GM23248 (cell line): ENCODE data around the gene S100A16. TPM values are rescaled to one million over a fixed set of nuclear protein-coding genes. Genes with fewer than 3 reads are reported as not detected.
A peak's percentile ranks its signal among the peaks of the same experiment; 100 is the strongest.

Source experiments
- DNase-seq: peaks from one replicate; pipeline ENCODE4 v3.0.0-alpha.2; 2015
- H2AFZ ChIP-seq: fragments of 200-600 bp; sonication (generic); 2 replicates; pipeline ENCODE4 v1.6.1; 2016; ENCODE audit warnings: antibody characterized with exemption
- H3F3A ChIP-seq: fragments of 200-600 bp; sonication (generic); 2 replicates; pipeline ENCODE4 v1.6.1; 2016; ENCODE audit warnings: mild to moderate bottlenecking, antibody characterized with exemption, mixed run types; ENCODE audit not compliant: insufficient read depth
- H3K27ac ChIP-seq: fragments of 200-600 bp; sonication (generic); 2 replicates; pipeline ENCODE4 v1.5.1; 2016; ENCODE audit warnings: mild to moderate bottlenecking
- H3K27me3 ChIP-seq: fragments of 200-600 bp; sonication (generic); replicated peaks from 2 replicates; pipeline ENCODE4 v1.6.1; 2016; ENCODE audit warnings: mild to moderate bottlenecking; ENCODE audit not compliant: insufficient read depth
- H3K36me3 ChIP-seq: fragments of 200-600 bp; sonication (generic); 2 replicates; pipeline ENCODE4 v1.6.1; 2016; ENCODE audit warnings: low read depth, mild to moderate bottlenecking
- H3K4me1 ChIP-seq: fragments of 200-600 bp; sonication (generic); 2 replicates; pipeline ENCODE4 v1.6.1; 2016; ENCODE audit warnings: mild to moderate bottlenecking; ENCODE audit not compliant: insufficient read depth
- H3K4me2 ChIP-seq: fragments of 200-600 bp; sonication (generic); one replicate; pipeline ENCODE4 v1.6.1; 2016; ENCODE audit warnings: mild to moderate bottlenecking; ENCODE audit not compliant: unreplicated experiment
- H3K4me3 ChIP-seq: fragments of 200-600 bp; sonication (generic); 2 replicates; pipeline ENCODE4 v1.5.1; 2016; ENCODE audit warnings: mild to moderate bottlenecking
- H3K79me2 ChIP-seq: fragments of 200-600 bp; sonication (generic); 2 replicates; pipeline ENCODE4 v1.6.1; 2016; ENCODE audit warnings: mild to moderate bottlenecking; ENCODE audit not compliant: insufficient read depth
- H3K9ac ChIP-seq: fragments of 200-600 bp; sonication (generic); 2 replicates; pipeline ENCODE4 v1.6.1; 2016; ENCODE audit warnings: mild to moderate bottlenecking
- H3K9me2 ChIP-seq: fragments of 200-600 bp; sonication (generic); 2 replicates; pipeline ENCODE4 v1.6.1; 2016; ENCODE audit warnings: mixed run types, mild to moderate bottlenecking, moderate library complexity; ENCODE audit not compliant: insufficient read depth
- H3K9me3 ChIP-seq: fragments of 200-600 bp; sonication (generic); one replicate; pipeline ENCODE4 v1.6.1; 2017; ENCODE audit warnings: low read depth
- H4K20me1 ChIP-seq: fragments of 200-600 bp; sonication (generic); 2 replicates; pipeline ENCODE4 v1.6.0; 2016; ENCODE audit not compliant: insufficient read depth
- EZH2 ChIP-seq: fragments of 200-600 bp; sonication (generic); IDR thresholded peaks from 2 replicates; pipeline ENCODE4 v1.6.1; 2018; ENCODE audit warnings: antibody characterized with exemption, mild to moderate bottlenecking; ENCODE audit not compliant: insufficient read depth, poor library complexity, severe bottlenecking
- EZH2phosphoT487 ChIP-seq: fragments of 200-600 bp; sonication (generic); IDR thresholded peaks from 2 replicates; pipeline ENCODE4 v1.6.1; 2018; ENCODE audit warnings: antibody characterized with exemption, moderate library complexity, mild to moderate bottlenecking, low read depth; ENCODE audit not compliant: insufficient read depth
- WGBS, 2 experiments: methylation state at CpG; one replicate each; pipeline ENCODE4 v1.1.6; 2015 to 2017; ENCODE audit warnings: low lambda C conversion rate in 2 of 2, low coverage in 1 of 2; ENCODE audit errors: missing lambda C conversion rate in 2 of 2; 5-methylcytosine and 5-hydroxymethylcytosine counted together
- in situ Hi-C: fragments of 300-500 bp; cut with MboI; formaldehyde crosslinking; loops from 2 replicates; pipeline ENCODE4 v1.15.0; 2020
- polyA plus RNA-seq: library from polyadenylated mRNA; unstranded; fragments of >200 nt; fragmentation: Nextera tagmentation; extraction: Ambion mirVana; gene quantifications from 2 replicates; pipeline ENCODE4 v1.2.1, GENCODE V29; 2016
- total RNA-seq: library from RNA; depleted of rRNA; stranded (reverse); fragments of >200 nt; shearing (Covaris generic); gene quantifications from 2 replicates; pipeline ENCODE4 v1.2.3, GENCODE V29; 2014

The S100A16 gene
- total and polyA plus RNA-seq, 2 experiments from 2014 or later: 615 to 801 TPM

GRCh38 chr1:153659175-153659534 is 46.2 kb upstream of the S100A16 start:
- H3K4me2 ChIP-seq: peak overlapping the region; percentile 77
- 52% methylated on average over 8 of the region's 8 CpGs for WGBS, 2 experiments
- H3F3A ChIP-seq: peaks cover 38% of the 10 kb centered on the region
- H3K4me1 ChIP-seq: peaks cover 10% of the 10 kb centered on the region; the same call in 1 of the 2 replicates
- peak overlapping the region; percentile 79 for H2AFZ ChIP-seq
- peaks cover 19% of the 10 kb centered on the region for H3K79me2 ChIP-seq
- H4K20me1 ChIP-seq: no peaks in the 10 kb centered on the region
- no peaks in the 10 kb centered on the region for H3K9me2 ChIP-seq
- peak overlapping the region; percentile 75 for H3K9ac ChIP-seq
- H3K27ac ChIP-seq: no peak overlapping the region
- no peaks in the 10 kb centered on the region for H3K9me3 ChIP-seq
- DNase-seq: peak; percentile 27
- peaks cover 33% of the 10 kb centered on the region for H3K36me3 ChIP-seq
- in situ Hi-C loops: no loop called here
- no peaks in the 10 kb centered on the region for H3K27me3 ChIP-seq
- TF ChIP-seq EZH2phosphoT487: no peak
- no peak for TF ChIP-seq EZH2
- H3K4me3 ChIP-seq: peak overlapping the region; percentile 85

- no peak for TF ChIP-seq EZH2phosphoT487
- no peak for TF ChIP-seq EZH2
- peaks cover 27% of the 10 kb centered on the region for H3K36me3 ChIP-seq
- H3K4me1 ChIP-seq: peaks cover 10% of the 10 kb centered on the region; the same call in 1 of the 2 replicates
- H3K9me3 ChIP-seq: no peaks in the 10 kb centered on the region
- peak within 1 kb of the TSS; percentile 77 for H3K4me2 ChIP-seq
- peaks cover 19% of the 10 kb centered on the region for H3K79me2 ChIP-seq
- no peaks in the 10 kb centered on the region for H3K27me3 ChIP-seq
- H3K9ac ChIP-seq: peak within 1 kb of the TSS; percentile 75
- in situ Hi-C loops: no loop called here
- DNase-seq: peak; percentile 96
- H3K9me2 ChIP-seq: no peaks in the 10 kb centered on the region
- peak within 1 kb of the TSS; percentile 85 for H3K4me3 ChIP-seq
- H4K20me1 ChIP-seq: no peaks in the 10 kb centered on the region
- WGBS, 2 experiments: 3 to 4% methylated on average over 39 to 53 of the region's 53 CpGs
- H3F3A ChIP-seq: peaks cover 35% of the 10 kb centered on the region
- H3K27ac ChIP-seq: 0 out of 2 replicates have a peak within 1 kb of the TSS, but pooled peaks have one; percentile 18
- H2AFZ ChIP-seq: peak within 1 kb of the TSS; percentile 79
These were observed 45.6 kb upstream of the S100A16 start, which contains the start of gene SNAPIN for GRCh38 chr1:153658400-153659174. Gene SNAPIN, plus strand, starts transcription at chr1:153658703. Its CDS starts 41 bp downstream, at chr1:153658744.

GRCh38 chr1:153655333-153655732 is 42.4 kb upstream of the S100A16 start:
- no peak overlapping the region for H3K9ac ChIP-seq
- WGBS, 2 experiments: 75 to 79% methylated on average over 3 of the region's 3 CpGs
- no peak for TF ChIP-seq EZH2phosphoT487
- TF ChIP-seq EZH2: no peak
- H3K4me3 ChIP-seq: no peak overlapping the region
- no peak overlapping the region for H3K4me2 ChIP-seq
- H3F3A ChIP-seq: peaks cover 14% of the 10 kb centered on the region
- no peaks in the 10 kb centered on the region for H3K9me3 ChIP-seq
- H3K27ac ChIP-seq: no peak overlapping the region
- DNase-seq: no peak
- H3K9me2 ChIP-seq: no peaks in the 10 kb centered on the region
- no peaks in the 10 kb centered on the region for H3K27me3 ChIP-seq
- peaks cover 19% of the 10 kb centered on the region for H3K79me2 ChIP-seq
- peaks cover 18% of the 10 kb centered on the region for H3K4me1 ChIP-seq
- no peak overlapping the region for H2AFZ ChIP-seq
- no peaks in the 10 kb centered on the region for H4K20me1 ChIP-seq
- in situ Hi-C loops: no loop called here
- H3K36me3 ChIP-seq: no peaks in the 10 kb centered on the region

- Histone ChIP-seq H3K36me3 (no peaks in the 10 kb centered on the region), H3K4me3 (no peak overlapping the region), H3K9me3 (no peaks in the 10 kb centered on the region), H2AFZ (peak overlapping the region; percentile 63), H3K79me2 (no peaks in the 10 kb centered on the region), H4K20me1 (no peaks in the 10 kb centered on the region), H3K4me1 (peaks cover 11% of the 10 kb centered on the region), H3K9me2 (no peaks in the 10 kb centered on the region), H3K9ac (no peak overlapping the region), H3F3A (peaks cover 14% of the 10 kb centered on the region), H3K4me2 (peak overlapping the region; percentile 28), H3K27me3 (no peaks in the 10 kb centered on the region), H3K27ac (peak overlapping the region; percentile 42)
- peak; percentile 80 for DNase-seq
- TF ChIP-seq EZH2 (no peak), EZH2phosphoT487 (no peak)
- in situ Hi-C loops: no loop called here
- WGBS, 2 experiments: 64 to 67% methylated on average over 3 of the region's 3 CpGs
These were observed 40.0 kb upstream of the S100A16 start for GRCh38 chr1:153652805-153653500.
